Activated CD4-positive, alpha-beta T cell treated with anti-CD3 and anti-CD28 coated beads for 36 hours (primary cell): ENCODE results near the gene CSPG4. TPM values are rescaled to one million over a fixed set of nuclear protein-coding genes. Genes with fewer than 3 reads are reported as not detected.
"Not testable (repeated sequence)": the region's sequence is repeated elsewhere in the genome, so short reads cannot be mapped to it uniquely, and the experiment has no call there.

Experiments
- ATAC-seq: fragments of 200-7000 bp; cut with Tn5 transposase; one replicate; pipeline ENCODE4 v1.10.0; 2021; ENCODE audit warnings: mild to moderate bottlenecking, moderate library complexity
- CTCF ChIA-PET: fragments of 350-600 bp; sonication (Branson Sonifier 250); formaldehyde crosslinking; loops from one replicate; lab custom pipeline; 2021; ENCODE audit warnings: antibody characterized with exemption; lab: Charles Lee
- POLR2A ChIA-PET: fragments of 350-600 bp; sonication (Branson Sonifier 250); formaldehyde crosslinking; loops from one replicate; lab custom pipeline; 2021; ENCODE audit warnings: antibody characterized with exemption, inconsistent platforms; lab: Charles Lee
- DNase-seq: peaks from one replicate; pipeline ENCODE4 v3.0.0-alpha.2; 2020
- H3K27ac Mint-ChIP-seq: one replicate; pipeline ENCODE4 v1.8.0; 2021; ENCODE audit warnings: mixed read lengths
- H3K27me3 Mint-ChIP-seq: one replicate; pipeline ENCODE4 v1.8.0; 2021; ENCODE audit warnings: mixed read lengths
- H3K36me3 Mint-ChIP-seq: one replicate; pipeline ENCODE4 v1.8.0; 2021; ENCODE audit warnings: low read depth, mixed read lengths
- H3K4me1 Mint-ChIP-seq: one replicate; pipeline ENCODE4 v1.8.0; 2021; ENCODE audit warnings: mixed read lengths
- H3K4me3 Mint-ChIP-seq: one replicate; pipeline ENCODE4 v1.8.0; 2021; ENCODE audit warnings: mild to moderate bottlenecking, moderate library complexity, mixed read lengths
- H3K9me3 Mint-ChIP-seq: one replicate; pipeline ENCODE4 v1.8.0; 2021; ENCODE audit warnings: low read depth, mixed read lengths
- intact Hi-C, 2 experiments: fragments of 100-400 bp; cut with DNase I in 1 of 2; cut with micrococcal nuclease in 1 of 2; formaldehyde crosslinking; loops; one replicate each; pipeline versions ENCODE4 v1.14.2 to v1.15.1; 2022 to 2024; cut with DNase I, micrococcal nuclease
- total RNA-seq, 2 experiments: library from RNA; stranded (reverse); gene quantifications; one replicate each; pipeline ENCODE4 v1.2.3, GENCODE V29; 2021

Gene CSPG4
- total RNA-seq, 2 experiments from 2014 or later, result not detected

GRCh38 chr15:75701071-75702003, 11.3 kb downstream of the CSPG4 start:
- H3K4me3 Mint-ChIP-seq, H3K36me3 Mint-ChIP-seq, H3K27ac Mint-ChIP-seq, CTCF ChIA-PET, H3K9me3 Mint-ChIP-seq, ATAC-seq, intact Hi-C loops, H3K27me3 Mint-ChIP-seq, DNase-seq, H3K4me1 Mint-ChIP-seq, POLR2A ChIA-PET: not testable (repeated sequence)

DNA sequence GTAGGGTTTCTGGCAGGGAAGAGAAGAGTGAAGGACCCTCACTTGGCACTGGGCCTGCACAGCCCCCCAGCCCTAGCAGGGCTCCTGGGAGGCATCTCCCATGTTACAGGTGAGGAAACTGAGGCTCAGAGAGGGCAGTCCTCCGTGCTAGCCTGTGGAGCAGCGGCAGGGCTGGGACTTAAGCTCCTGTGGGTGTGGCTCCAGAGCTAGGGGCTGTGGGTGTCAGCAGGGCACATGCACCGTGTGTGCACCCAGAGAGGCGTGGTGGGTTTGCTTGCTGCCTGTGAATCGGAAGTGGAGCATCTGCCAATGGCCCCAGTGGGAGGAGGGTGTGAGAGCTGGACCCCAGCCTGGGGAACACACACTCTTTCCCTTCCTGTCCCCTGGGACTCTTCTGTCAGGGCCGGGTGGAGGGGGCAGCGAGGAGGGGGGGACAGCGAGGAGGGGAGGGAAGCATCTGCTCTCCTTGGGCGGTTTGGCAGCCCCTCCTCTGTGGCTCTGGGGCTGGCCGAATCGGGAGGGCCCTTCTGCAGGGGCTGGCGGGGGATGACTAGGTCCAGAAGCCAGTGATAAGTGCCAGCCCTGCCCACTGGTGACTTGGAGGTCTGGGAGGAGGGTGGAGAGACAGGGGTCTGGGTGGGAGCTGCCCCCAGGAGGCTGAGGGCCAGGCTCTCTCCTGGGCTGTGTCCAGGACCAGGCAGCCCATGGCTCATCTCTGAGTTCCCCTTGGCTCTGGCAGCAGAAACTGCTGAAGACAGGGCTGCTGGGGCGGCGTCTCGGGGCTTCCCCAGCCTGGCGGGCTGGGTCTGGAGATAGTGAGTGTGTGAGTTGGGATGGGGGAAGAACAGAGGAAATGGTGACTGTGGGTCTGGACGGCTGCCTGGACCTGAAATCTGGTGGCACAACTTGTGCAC, 12.4 kb downstream of the CSPG4 start:
- POLR2A ChIA-PET, H3K27ac Mint-ChIP-seq, H3K4me3 Mint-ChIP-seq, H3K4me1 Mint-ChIP-seq, H3K36me3 Mint-ChIP-seq, H3K27me3 Mint-ChIP-seq, CTCF ChIA-PET, intact Hi-C loops, H3K9me3 Mint-ChIP-seq: not testable (repeated sequence)
- peak; percentile 57 for ATAC-seq
- DNase-seq, result peak; percentile 51

- CTCF ChIA-PET, H3K36me3 Mint-ChIP-seq, H3K27ac Mint-ChIP-seq, ATAC-seq, H3K4me3 Mint-ChIP-seq, POLR2A ChIA-PET, H3K9me3 Mint-ChIP-seq, DNase-seq, H3K27me3 Mint-ChIP-seq, intact Hi-C loops, H3K4me1 Mint-ChIP-seq: not testable (repeated sequence)
Measured at GRCh38 chr15:75699517-75699916, 13.1 kb downstream of the CSPG4 start.

DNA sequence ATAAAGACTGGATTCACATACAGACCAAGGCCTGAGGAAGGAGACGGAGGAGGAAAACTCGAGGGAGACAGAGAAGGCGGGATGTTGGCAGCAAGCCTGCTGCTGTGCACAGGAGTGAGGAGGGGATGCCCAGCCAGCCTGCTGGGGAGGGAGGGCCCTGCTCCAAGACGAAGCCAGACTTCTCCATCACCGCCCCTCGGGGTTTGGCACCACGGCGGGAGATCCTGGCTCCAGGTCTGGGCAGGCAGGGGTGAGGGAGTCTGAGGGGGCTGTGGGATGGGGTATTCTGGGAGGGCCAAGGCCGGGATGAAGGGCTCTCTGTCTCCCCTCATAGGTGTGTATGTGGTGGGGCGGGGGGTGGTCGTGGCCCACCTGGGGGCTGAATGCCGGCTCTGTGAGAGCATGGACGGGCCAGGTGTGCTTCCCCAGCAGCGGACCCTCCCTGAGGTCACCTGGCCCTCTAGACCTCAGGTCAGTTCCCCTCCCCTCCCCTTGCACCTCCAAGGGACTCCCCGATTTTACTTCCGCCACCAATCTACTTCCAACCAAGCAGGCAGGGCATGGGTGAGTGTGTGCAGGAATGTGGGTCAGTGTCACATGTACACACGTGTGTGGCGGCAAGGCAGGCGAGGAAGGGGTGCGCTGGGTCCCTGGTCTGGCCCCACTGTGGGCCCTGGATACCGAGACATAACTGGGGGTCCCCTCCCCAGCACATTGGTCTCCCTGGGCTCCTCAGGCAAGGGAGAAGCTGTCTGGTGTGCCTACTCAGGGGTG, 14.5 kb downstream of the CSPG4 start:
- POLR2A ChIA-PET, result not testable (repeated sequence)

GRCh38 chr15:75697523-75697922, 15.1 kb downstream of the CSPG4 start:
- CTCF ChIA-PET, result no interaction called here

More for the DNA sequence above, 14.5 kb downstream of the CSPG4 start:
- intact Hi-C loops, H3K36me3 Mint-ChIP-seq, H3K4me3 Mint-ChIP-seq, CTCF ChIA-PET, H3K27me3 Mint-ChIP-seq, DNase-seq, H3K4me1 Mint-ChIP-seq, ATAC-seq, H3K27ac Mint-ChIP-seq, H3K9me3 Mint-ChIP-seq: not testable (repeated sequence)

GRCh38 chr15:75696854-75697259, 15.8 kb downstream of the CSPG4 start:
- CTCF ChIA-PET, result no interaction called here
- H3K36me3 Mint-ChIP-seq, result no peaks in the 10 kb centered on the region
- peaks cover 4% of the 10 kb centered on the region for H3K4me1 Mint-ChIP-seq
- H3K9me3 Mint-ChIP-seq, result no peaks in the 10 kb centered on the region
- no peak overlapping the region for H3K27ac Mint-ChIP-seq
- ATAC-seq (no peak), DNase-seq (no peak)
- no peak overlapping the region for H3K4me3 Mint-ChIP-seq
- POLR2A ChIA-PET, result no interaction called here
- intact Hi-C loops, result no loop called here
- H3K27me3 Mint-ChIP-seq, result peaks cover 9% of the 10 kb centered on the region

More at GRCh38 chr15:75697523-75697922, 15.1 kb downstream of the CSPG4 start:
- Mint-ChIP-seq H3K9me3 (no peaks in the 10 kb centered on the region), H3K27ac (no peak overlapping the region), H3K27me3 (peaks cover 5% of the 10 kb centered on the region), H3K4me3 (no peak overlapping the region), H3K4me1 (peaks cover 4% of the 10 kb centered on the region), H3K36me3 (no peaks in the 10 kb centered on the region)
- intact Hi-C loops, result no loop called here
- no peak for ATAC-seq
- no peak for DNase-seq
- POLR2A ChIA-PET, result no interaction called here

DNA sequence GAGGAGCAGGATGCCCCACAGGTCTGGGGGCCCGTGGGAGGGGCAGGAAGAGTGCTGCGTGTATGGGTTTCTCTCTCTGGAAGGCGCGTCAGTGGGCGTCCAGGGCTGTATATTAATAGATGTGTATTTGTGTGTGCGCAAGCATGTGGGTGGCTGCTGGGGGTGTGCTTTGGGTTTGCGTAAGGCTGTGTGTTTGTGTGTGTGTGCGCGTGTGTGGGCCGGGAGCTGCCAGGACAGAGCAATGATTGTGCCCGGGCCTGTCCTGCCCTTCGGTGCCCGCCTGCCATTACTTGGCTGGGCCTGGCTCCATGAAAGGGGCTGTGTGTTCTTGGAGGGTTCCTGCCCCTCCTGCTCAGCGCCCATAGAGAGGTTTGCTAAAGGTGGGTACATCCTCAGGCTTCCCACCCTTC, 16.3 kb downstream of the CSPG4 start:
- ATAC-seq, result no peak
- H3K36me3 Mint-ChIP-seq, result no peaks in the 10 kb centered on the region
- no peak overlapping the region for H3K27ac Mint-ChIP-seq
- H3K4me1 Mint-ChIP-seq, result peaks cover 4% of the 10 kb centered on the region
- H3K9me3 Mint-ChIP-seq, result no peaks in the 10 kb centered on the region
- intact Hi-C loops, result no loop called here
- H3K27me3 Mint-ChIP-seq, result peaks cover 9% of the 10 kb centered on the region
- H3K4me3 Mint-ChIP-seq, result no peak overlapping the region
- ChIA-PET CTCF (no interaction called here), POLR2A (no interaction called here)
- no peak for DNase-seq

DNA sequence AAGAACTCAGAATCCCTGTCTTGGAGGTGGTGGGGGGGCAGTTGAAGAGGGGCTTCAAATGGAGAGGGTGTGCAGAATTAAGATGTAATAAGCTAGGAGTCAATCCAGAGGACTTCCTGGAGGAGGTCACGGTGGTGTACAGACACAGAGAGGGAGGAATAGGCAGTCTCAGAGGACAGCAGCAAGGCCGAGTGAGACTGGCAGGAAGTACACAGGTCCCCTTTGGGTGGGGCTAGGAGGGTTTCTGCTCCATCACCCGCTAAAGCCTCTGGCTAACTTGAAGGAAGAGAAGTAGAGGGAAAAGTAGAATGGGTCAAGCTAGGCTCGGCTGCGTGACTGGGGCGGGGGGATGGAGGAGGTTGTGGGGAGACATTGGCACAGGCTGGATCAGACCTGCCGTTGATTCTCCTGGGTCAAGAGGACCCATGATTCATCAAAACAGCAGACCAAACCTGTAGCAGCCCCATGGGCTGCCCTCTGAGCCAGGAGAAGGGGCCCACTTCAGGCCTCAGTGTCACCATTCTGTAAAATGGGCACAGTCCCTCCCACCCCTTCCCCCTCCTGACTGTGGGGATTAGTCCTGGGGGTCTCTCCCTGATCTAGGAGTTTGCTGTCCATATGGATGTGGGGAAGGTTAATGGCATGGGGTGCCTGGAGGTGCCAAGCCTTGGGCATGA, 16.9 kb downstream of the CSPG4 start:
- H3K4me1 Mint-ChIP-seq, result peaks cover 4% of the 10 kb centered on the region
- no peaks in the 10 kb centered on the region for H3K9me3 Mint-ChIP-seq
- ChIA-PET POLR2A (no interaction called here), CTCF (interaction anchor here (0.7 kb wide), 1 partner anchor 682 kb away, joined by 4 read pairs; no protein-coding TSS in a partner anchor)
- H3K4me3 Mint-ChIP-seq, result no peak overlapping the region
- ATAC-seq (no peak), DNase-seq (no peak)
- peaks cover 9% of the 10 kb centered on the region for H3K27me3 Mint-ChIP-seq
- no peaks in the 10 kb centered on the region for H3K36me3 Mint-ChIP-seq
- no peak overlapping the region for H3K27ac Mint-ChIP-seq
- intact Hi-C loops, result no loop called here

- no peaks in the 10 kb centered on the region for H3K9me3 Mint-ChIP-seq
- CTCF ChIA-PET, result interaction anchor here (0.7 kb wide), 1 partner anchor 682 kb away, joined by 4 read pairs; no protein-coding TSS in a partner anchor
- intact Hi-C loops, result no loop called here
- no peak overlapping the region for H3K27ac Mint-ChIP-seq
- ATAC-seq, result no peak
- peaks cover 9% of the 10 kb centered on the region for H3K27me3 Mint-ChIP-seq
- H3K36me3 Mint-ChIP-seq, result no peaks in the 10 kb centered on the region
- peaks cover 4% of the 10 kb centered on the region for H3K4me1 Mint-ChIP-seq
- H3K4me3 Mint-ChIP-seq, result no peak overlapping the region
- DNase-seq, result no peak
- POLR2A ChIA-PET, result no interaction called here
Measured at GRCh38 chr15:75695220-75695619, 17.4 kb downstream of the CSPG4 start.

DNA sequence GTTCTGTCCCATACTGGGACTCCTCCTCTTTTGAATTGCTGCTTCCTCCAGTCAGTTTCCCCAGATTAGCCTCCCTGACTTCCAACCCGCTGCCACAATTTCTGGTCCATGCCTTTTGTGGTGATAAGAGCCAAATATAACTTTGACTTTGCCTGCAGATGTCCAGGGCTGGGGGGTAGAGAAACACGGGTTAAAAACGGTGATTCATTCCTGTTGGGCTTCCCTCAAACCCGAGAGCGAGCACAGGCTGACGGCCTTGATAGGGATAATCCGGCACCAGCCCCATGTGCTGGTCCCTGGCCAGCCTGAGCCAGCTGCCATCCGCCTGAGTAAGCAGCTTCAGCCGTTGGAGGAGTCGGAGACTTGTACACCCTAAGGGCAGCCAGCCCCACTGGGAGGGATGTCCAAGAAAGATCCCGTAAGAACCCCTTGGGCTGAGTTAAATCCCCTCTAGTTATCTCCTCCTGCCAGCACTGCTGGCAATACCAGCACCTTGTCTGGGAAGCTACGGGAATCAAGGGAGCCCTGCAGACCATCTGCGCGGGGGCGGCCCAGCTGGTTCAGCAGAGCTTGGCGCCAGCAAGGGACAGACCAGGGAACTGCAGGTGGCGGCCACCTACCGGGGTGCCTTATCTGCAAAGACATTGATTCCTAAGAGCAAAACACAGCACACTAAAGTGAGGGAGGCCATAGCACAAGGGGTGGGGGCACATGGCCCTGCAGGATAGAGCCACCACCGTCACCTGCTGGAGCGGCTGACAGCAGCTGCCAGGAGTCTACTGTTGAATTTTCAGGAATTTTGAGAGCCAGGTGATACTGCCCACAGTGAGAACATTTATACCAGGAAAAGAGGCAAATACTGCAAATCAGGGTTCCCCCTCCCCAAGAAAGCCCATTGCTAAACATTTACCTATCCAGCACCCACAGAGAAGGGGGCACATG, 18.1 kb downstream of the CSPG4 start:
- peaks cover 9% of the 10 kb centered on the region for H3K27me3 Mint-ChIP-seq
- peaks cover 4% of the 10 kb centered on the region for H3K4me1 Mint-ChIP-seq
- intact Hi-C loops, result no loop called here
- POLR2A ChIA-PET, result no interaction called here
- DNase-seq (peak; percentile 52), ATAC-seq (no peak)
- no peak overlapping the region for H3K4me3 Mint-ChIP-seq
- no peak overlapping the region for H3K27ac Mint-ChIP-seq
- no peaks in the 10 kb centered on the region for H3K9me3 Mint-ChIP-seq
- no peaks in the 10 kb centered on the region for H3K36me3 Mint-ChIP-seq
- CTCF ChIA-PET, result interaction anchor here (0.8 kb wide), 1 partner anchor 31 kb away, joined by 3 read pairs; no protein-coding TSS in a partner anchor
